ENCODE results near the gene AUTS2. TPM values are rescaled to one million over a fixed set of nuclear protein-coding genes. Genes with fewer than 3 reads are reported as not detected.

Gene AUTS2
- total and polyA plus RNA-seq, 2 of the 8 experiments (the other 6 are each of a cell fraction or from before 2014, with no cell fraction given), result 25.9 to 101 TPM

DNA sequence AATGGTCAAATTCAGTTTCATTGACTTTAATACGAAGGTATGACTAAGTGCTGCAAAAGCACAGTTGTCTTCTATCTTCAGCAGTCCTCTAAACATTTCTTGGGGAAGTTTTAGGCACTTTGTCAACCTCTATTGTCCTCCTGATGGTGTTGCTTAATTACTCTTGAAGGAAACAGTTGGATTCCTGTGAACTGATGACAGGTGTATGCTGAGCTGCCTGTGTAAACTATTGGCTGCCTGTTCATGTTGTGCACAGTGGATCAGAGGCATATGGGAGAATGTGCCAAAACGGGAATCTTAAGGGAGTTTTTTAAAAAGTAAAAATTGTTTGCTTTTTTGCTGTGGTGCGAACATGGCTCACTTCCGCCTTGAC is 221.0 kb downstream of the AUTS2 start:
- ChIA-PET POLR2A (ENCODE audit: partially characterized antibody) (no interaction called here), CTCF (ENCODE audit: partially characterized antibody) (interaction anchor here (0.7 kb wide), 1 partner anchor 1148 kb away, joined by 3 read pairs; no protein-coding TSS in a partner anchor)
- DNase-seq (ENCODE audit: low read depth in 1 of 2, low spot score in 2 of 2) (no peak), FAIRE-seq (no peak)
- Histone ChIP-seq H3K4ac (replicated peaks; ENCODE audit: insufficient read length, low read depth, low read length) (no peak overlapping the region), H3K27me3 (replicated peaks in 1 of 4; ENCODE audit: control insufficient read depth in 3 of 4, extremely low read depth in 1 of 4, insufficient read depth in 3 of 4, low read length in 3 of 4) (peaks cover 0 to 2% (median 0%) of the 10 kb centered on the region in 4 experiments; a peak in 1 of 7 replicates), H2BK20ac (ENCODE audit: low read length) (no peak overlapping the region), H3K9me3 (ENCODE audit: insufficient read depth in 2 of 2, low read depth in 1 of 2, low read length in 1 of 2) (no peaks in the 10 kb centered on the region), H3K23ac (ENCODE audit: insufficient read length) (no peak overlapping the region), H2AK5ac (ENCODE audit: low read depth, low read length) (no peak overlapping the region), H3K27ac (ENCODE audit: low read depth, low read length) (no peak overlapping the region), H3K4me3 (ENCODE audit: extremely low read depth in 1 of 4, insufficient read depth in 2 of 4, low read depth in 3 of 4, low read length in 4 of 4) (no peak overlapping the region), H3K18ac (ENCODE audit: extremely low read depth, low read length) (no peak overlapping the region), H4K5ac (ENCODE audit: insufficient read length, low read depth, low read length) (no peak overlapping the region), H3K79me1 (ENCODE audit: low read depth, low read length) (no peaks in the 10 kb centered on the region), H3K56ac (replicated peaks; ENCODE audit: insufficient read length, low read depth, low read length) (no peak overlapping the region), H3K4me2 (ENCODE audit: insufficient read depth in 1 of 2, low read depth in 2 of 2, low read length in 2 of 2) (no peak overlapping the region), H2BK15ac (ENCODE audit: low read length) (no peak overlapping the region), H3K23me2 (ENCODE audit: low read depth, low read length) (no peaks in the 10 kb centered on the region), H3K14ac (ENCODE audit: insufficient read length) (no peak overlapping the region), H4K8ac (ENCODE audit: extremely low read depth, insufficient read depth, low read length) (no peak overlapping the region), H2AFZ (ENCODE audit: low read length) (no peak overlapping the region), H4K20me1 (replicated peaks in 1 of 2; ENCODE audit: control insufficient read depth in 1 of 2, insufficient read depth in 2 of 2, low read length in 2 of 2) (no peaks in the 10 kb centered on the region), H3K9ac (replicated peaks in 1 of 4; ENCODE audit: extremely low read depth in 1 of 4, low read depth in 3 of 4, low read length in 3 of 4) (no peak overlapping the region), H3K36me3 (ENCODE audit: control insufficient read depth in 2 of 4, insufficient read depth in 4 of 4, low read length in 3 of 4) (no peaks in the 10 kb centered on the region), H2BK12ac (ENCODE audit: low read depth, low read length) (no peak overlapping the region), H3K79me2 (ENCODE audit: control insufficient read depth in 1 of 2, insufficient read depth in 2 of 2, low read length in 2 of 2) (no peaks in the 10 kb centered on the region), H2BK120ac (replicated peaks; ENCODE audit: low read depth, low read length) (no peak overlapping the region), H2BK5ac (ENCODE audit: low read depth, low read length) (no peak overlapping the region), H3K4me1 (replicated peaks in 1 of 4; ENCODE audit: control insufficient read depth in 3 of 4, insufficient read depth in 4 of 4, low read length in 3 of 4) (peaks cover 2 to 10% (median 6%) of the 10 kb centered on the region in 4 experiments; a peak in 4 of 7 replicates), H4K91ac (replicated peaks; ENCODE audit: insufficient read length, low read length) (no peak overlapping the region)
- TF ChIP-seq GABPA (IDR thresholded peaks at IDR 0.05; ENCODE audit: borderline replicate concordance, insufficient read depth, low read length) (no peak), RFX5 (IDR thresholded peaks at IDR 0.05; ENCODE audit: borderline replicate concordance, low read depth, low read length) (no peak), CBX5 (IDR thresholded peaks at IDR 0.05; ENCODE audit: low read depth, low read length) (no peak)
- TF ChIP-seq, protein P1, sequence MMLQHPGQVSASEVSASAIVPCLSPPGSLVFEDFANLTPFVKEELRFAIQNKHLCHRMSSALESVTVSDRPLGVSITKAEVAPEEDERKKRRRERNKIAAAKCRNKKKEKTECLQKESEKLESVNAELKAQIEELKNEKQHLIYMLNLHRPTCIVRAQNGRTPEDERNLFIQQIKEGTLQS (IDR thresholded peaks at IDR 0.05; ENCODE audit: insufficient read depth, low read depth, low read length), result no peak
- WGBS, 2 experiments (ENCODE audit: extremely low coverage in 1 of 2, insufficient coverage in 1 of 2, insufficient read length in 1 of 2, insufficient replicate concordance in 2 of 2, low coverage in 1 of 2, low lambda C conversion rate in 2 of 2, missing lambda C conversion rate in 1 of 2), result 96% methylated on average over 4 of the region's 4 CpGs; no CpG with 5 or more reads in 1 of the 2 experiments
